UCSD-AML1 (cell line): ENCODE measurements around the gene KCNMA1.

Source experiments
- DNase-seq: peaks from one replicate; lab custom pipeline; 2025; ENCODE audit not compliant: unreplicated experiment; lab: John Stamatoyannopoulos, UW

KCNMA1 gene

DNA sequence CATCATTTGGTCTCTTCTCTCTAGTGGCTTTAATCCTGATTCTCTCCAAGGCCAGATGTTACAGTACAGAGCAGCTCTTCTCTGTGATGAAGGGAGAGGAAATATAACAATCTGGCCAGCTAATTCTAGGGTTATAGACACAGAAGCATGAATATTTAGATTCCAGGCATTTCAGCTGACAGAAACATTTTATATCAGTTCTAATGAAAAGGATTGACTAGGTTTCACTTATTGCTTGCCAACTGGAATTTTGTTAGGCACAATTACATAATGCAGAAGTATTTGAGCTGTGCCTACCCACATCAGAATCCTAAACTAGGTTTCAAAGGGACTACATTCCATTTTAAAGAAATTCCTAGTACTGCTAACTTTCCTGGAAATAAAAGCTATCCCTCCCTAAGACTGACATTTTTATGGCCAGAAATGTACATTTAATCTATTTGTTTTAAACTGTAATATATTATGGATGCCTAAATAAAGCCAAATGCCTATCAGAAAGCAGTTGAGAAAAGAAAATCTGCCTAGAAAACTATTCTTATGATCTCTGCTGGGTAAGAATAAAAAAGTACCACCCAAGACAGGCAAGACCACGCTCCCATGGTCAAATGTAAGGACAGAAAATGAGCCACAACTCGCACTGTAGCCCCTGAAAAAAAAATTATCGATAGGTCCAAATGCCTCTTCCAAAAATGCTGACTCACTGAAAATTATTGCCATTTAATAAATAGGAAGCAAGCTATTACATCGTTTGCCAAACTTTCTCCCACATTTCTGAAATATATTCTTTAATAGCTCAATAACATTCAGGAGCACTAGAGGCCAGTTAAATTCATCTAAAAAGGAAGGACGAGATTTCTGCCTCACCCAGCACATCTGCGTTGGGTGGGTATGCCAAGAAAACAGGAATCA lies 498.1 kb downstream of the KCNMA1 start:
- DNase-seq, result no peak

GRCh38 chr10:77138541-77138940 lies 499.1 kb downstream of the KCNMA1 start:
- no peak for DNase-seq

DNA sequence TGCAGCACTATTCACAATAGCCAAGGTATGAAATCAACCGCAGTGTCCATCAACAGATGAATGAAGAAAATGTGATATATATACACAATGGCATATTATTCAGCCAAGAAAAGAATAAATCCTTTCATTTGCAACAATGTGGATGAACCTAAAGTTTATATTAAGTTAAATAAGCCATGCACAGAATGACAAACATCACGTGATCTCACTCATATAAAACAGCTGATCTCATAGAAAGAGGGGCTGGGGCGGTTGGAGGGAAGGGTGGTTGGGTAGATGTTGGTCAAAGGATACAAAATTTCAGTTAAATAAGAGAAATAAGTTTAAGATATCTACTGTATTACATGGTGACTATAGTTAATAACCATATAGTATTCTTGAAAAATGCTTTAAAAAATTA lies 502.1 kb downstream of the KCNMA1 start:
- DNase-seq, result no peak

DNA sequence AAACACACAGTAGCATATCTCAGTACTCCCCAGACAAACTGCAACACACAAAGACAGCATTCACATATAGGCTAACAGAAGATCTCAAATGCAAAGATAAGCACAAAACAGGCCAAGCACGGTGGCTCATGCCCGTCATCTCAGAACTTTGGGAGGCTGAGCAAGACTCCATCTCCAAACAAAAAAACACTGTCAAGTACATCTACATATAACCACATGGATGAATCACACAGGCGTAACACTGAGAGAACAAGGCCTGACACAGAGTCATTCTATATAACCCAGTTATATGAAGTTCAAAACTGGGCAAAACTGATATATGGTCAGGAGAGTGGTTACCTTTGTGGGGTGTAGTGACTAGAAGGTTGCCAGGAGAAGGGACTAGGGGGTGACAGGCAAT lies 506.4 kb downstream of the KCNMA1 start:
- no peak for DNase-seq

DNA sequence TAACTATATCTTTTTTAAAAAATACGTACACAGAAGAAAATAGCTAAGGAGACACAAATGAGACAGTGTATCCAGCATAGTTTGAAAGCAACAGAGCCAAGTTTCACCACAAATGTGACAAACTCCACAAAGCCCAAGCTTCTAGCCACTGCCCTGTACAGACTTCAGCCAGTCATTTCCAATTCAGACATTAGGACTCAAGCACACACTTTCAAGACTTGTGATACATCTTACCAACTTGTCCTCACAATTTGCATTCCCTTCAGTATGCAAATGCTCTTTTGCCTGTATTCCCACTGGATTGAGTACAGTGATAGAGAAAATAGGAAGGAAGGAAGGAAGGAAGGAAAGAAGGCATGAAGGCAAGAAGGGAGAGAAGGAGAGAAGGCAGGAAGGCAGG lies 510.4 kb downstream of the KCNMA1 start:
- no peak for DNase-seq

GRCh38 chr10:77125231-77125630 lies 512.4 kb downstream of the KCNMA1 start:
- no peak for DNase-seq

DNA sequence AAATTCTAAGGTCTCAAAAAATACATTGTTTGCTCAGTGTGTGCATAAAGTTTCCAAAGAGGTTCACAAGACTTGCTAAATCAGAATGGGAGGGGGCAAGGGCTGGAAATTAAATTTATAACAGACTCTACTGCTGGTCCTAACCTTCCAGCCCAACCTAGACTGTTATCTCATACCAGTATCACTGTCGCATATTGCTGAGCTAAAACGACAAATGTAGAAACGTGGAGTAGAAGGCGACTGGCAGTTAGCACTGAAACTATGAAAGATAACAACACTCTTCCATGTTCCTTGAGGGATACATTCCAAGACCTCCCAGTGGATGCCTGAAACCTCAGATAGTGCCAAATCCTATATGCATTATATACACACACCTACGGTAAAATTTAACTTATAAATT lies 514.3 kb downstream of the KCNMA1 start:
- no peak for DNase-seq

- DNase-seq, result no peak
Measured at GRCh38 chr10:77121829-77122228, 515.8 kb downstream of the KCNMA1 start.

DNA sequence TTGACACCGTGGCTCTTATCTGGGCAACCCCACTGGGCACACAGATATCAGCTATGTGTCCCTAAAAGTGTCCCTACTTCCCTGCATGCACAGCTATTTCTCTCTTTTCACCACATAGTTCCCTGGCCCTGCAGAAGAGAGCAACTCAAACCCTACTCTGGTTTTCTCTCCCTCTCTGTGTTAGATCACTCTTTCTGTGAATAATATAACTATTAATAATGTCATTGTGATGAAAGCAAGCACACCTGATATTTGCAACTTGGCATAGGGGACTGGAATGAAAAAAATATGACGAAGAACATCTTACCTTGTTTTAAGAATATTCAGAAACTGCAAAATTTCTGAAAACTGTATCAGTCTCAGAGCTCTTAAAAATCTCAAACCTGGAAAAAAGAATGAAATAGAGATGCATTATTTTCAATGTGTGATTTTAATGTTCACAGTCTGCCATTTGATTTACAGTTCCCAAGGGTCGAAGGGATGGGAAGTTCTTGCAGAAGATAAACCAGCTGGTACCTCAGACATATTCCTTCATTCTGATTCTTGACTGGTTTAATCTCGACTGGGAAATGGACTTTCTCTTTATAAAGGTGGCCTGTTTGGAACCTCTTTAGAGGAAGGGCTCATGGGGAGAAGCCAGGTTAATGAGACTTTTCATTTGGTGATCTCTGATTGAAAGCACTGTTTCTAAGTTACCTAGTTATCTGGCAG lies 516.8 kb downstream of the KCNMA1 start:
- DNase-seq, result no peak

DNA sequence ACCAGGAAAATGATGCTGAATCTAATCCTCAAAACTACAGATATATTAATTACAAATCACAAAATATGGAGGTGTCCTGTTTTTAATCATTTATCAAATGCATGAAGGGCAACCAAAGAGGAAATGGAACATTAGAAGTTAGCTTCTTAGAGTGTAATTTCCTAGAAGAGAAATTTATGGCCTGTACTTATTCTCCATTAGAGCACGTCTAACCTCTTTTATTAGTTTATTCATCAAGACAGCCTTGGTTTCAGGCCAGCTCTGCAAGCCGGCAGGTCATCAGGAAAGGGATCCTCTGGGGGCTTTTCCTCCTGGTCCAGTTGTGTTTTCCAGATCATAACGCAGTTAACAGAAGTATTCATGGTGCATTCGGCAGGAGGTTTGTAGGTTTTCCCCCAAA lies 517.6 kb downstream of the KCNMA1 start:
- DNase-seq, result no peak

DNA sequence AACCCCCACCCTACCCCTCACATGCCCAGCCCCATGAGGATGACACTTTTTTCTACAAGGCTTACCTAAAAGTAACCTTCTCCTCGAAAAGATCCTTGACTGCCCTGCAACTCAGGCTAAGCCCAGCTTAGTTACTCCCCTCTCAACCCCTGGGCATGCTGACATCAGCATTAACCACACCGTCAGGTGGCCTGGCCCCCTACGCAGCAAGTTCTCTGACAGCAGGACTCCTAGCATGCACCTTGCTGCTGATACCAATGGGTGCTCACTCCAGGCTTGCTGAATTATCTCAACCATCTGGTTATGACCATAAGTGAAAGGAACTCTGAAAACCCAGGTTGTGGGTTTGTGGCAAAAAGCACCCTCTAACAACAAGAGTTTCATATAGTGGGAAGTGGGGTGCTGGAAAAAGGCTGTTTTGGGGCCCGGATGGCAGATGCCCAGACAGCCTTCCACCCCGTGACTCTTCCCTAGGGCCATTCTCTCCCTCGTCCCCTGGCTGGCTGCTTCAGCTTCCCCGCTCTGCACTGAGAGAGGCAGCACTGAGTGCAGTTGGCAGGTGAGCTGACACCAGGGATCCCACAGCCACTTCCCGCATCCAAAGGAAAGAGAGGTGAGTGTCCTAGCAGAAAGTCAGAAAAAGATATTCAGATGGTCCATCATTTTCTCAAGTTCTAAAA lies 518.9 kb downstream of the KCNMA1 start:
- DNase-seq, result no peak

- no peak for DNase-seq
Measured at GRCh38 chr10:77117501-77117900, 520.1 kb downstream of the KCNMA1 start.

- no peak for DNase-seq
Measured at GRCh38 chr10:77116904-77117303, 520.7 kb downstream of the KCNMA1 start.

- no peak for DNase-seq
Measured at GRCh38 chr10:77114181-77114821, 523.3 kb downstream of the KCNMA1 start.

- no peak for DNase-seq
Measured at GRCh38 chr10:77111611-77112550, 525.7 kb downstream of the KCNMA1 start.

GRCh38 chr10:77110757-77111156 lies 526.9 kb downstream of the KCNMA1 start:
- no peak for DNase-seq

- no peak for DNase-seq
Measured at GRCh38 chr10:77109351-77109994, 528.1 kb downstream of the KCNMA1 start.

DNA sequence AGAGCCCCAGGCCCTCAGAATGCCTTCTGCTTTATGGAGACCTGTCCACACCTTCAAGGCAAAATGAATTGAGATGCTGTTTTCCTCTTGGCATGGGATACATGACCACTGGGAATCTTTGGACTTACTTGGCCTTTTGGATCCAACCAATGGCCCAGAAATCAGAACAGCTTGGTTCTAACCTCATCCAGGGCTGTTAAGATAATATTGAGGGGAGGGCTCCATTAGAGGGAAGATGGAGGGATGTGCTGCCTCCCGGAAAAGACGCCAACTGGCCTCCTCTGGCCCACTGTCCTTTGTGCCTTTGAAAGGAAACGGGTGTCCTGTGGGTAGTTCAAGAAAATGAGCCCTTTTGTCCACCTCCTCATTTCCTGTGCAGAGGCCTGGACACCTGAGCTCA lies 530.9 kb downstream of the KCNMA1 start:
- no peak for DNase-seq

GRCh38 chr10:77105761-77106221 lies 531.8 kb downstream of the KCNMA1 start:
- DNase-seq, result no peak
